Epithelial cell of esophagus (primary cell): ENCODE data around the gene PTGFRN.

ENCODE experiments used
- DNase-seq: peaks from one replicate; pipeline ENCODE4 v3.0.0; 2010; ENCODE audit warnings: low read depth
- H3K4me3 ChIP-seq: 2 replicates; pipeline ENCODE4 v1.5.1; 2011; ENCODE audit warnings: mild to moderate bottlenecking, low read length, control low read depth
- TF ChIP-seq, protein P1 (sequence below): IDR thresholded peaks from 2 replicates; pipeline ENCODE4 v1.5.1; 2011; ENCODE audit warnings: low read depth, mild to moderate bottlenecking, low read length, control low read depth, inconsistent platforms; ENCODE audit not compliant: insufficient read depth; ENCODE audit errors: missing control alignments

The PTGFRN gene

DNA sequence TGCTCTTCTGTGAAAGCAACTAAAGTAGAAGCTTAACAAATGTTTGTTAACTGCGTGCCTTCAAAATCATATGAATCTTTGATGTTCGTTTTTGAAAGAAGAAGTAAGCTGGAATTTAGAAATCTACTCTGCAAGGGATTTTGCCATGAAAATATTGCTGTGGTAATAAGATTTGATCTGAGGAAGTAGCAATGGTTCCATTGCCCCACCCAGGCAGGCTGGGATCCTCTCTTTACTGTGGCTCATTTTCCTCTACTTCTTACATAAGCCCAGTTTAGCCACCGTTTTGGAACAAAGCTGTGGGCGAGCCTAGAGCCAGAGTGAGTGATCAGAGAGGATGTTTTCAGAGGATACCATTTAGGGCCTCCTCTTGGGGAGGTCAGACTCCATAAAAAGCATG lies 20.3 kb upstream of the PTGFRN start:
- TF ChIP-seq, protein P1, sequence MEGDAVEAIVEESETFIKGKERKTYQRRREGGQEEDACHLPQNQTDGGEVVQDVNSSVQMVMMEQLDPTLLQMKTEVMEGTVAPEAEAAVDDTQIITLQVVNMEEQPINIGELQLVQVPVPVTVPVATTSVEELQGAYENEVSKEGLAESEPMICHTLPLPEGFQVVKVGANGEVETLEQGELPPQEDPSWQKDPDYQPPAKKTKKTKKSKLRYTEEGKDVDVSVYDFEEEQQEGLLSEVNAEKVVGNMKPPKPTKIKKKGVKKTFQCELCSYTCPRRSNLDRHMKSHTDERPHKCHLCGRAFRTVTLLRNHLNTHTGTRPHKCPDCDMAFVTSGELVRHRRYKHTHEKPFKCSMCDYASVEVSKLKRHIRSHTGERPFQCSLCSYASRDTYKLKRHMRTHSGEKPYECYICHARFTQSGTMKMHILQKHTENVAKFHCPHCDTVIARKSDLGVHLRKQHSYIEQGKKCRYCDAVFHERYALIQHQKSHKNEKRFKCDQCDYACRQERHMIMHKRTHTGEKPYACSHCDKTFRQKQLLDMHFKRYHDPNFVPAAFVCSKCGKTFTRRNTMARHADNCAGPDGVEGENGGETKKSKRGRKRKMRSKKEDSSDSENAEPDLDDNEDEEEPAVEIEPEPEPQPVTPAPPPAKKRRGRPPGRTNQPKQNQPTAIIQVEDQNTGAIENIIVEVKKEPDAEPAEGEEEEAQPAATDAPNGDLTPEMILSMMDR = no peak
- no peak for DNase-seq
- no peak overlapping the region for H3K4me3 ChIP-seq

DNA sequence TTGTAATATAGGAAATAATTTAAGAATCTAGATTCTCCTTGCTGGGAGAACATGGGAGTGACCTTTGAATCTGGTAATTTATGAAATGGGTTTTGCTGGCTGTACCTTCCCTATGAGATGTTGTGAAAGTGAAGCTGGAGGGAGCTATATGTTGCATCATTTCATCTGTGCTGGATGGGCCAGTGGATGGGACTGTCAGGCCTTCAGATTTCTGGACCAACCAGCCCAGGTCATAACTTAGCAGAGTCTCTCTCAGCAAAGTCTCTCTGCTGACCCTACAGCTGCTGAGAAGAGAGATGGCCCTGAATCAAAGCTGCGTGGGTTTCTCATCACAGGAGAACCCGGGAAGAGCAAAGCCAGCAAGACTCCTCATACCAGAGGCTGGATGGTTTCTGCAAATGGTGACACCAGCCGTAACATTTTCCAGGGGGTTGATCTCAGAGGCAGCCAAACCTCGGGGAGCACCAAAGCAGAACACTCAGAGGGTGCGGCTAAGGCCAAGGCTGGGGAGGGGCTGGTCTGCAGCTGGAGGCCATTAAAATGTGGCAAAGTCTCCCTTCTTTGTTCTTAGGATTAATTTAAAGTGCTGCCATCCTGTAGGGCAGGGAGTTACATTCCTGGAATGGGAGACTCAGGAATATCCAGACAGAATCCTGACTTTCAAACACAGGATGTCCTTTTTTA lies 18.2 kb upstream of the PTGFRN start:
- TF ChIP-seq, protein P1 = no peak
- no peak for DNase-seq
- no peak overlapping the region for H3K4me3 ChIP-seq

DNA sequence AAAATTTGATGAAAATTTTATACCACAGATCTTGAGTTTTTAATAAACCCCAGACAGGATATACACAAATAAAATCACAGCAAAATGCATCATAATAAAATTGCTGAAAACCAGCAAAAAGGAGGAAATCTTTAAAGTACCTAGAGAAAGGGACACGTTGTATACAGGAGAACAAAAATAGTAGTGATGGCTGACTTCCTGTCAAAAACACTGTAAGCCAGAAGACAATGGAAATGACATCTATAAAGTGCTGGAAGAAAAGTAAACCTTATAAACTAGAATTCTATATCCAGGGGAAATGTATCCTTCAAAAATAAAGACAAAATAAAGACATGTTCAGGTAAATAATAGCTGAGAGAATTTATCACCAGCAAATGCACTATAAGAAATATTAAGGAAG lies 14.6 kb upstream of the PTGFRN start:
- TF ChIP-seq, protein P1 = no peak
- DNase-seq = no peak

DNA sequence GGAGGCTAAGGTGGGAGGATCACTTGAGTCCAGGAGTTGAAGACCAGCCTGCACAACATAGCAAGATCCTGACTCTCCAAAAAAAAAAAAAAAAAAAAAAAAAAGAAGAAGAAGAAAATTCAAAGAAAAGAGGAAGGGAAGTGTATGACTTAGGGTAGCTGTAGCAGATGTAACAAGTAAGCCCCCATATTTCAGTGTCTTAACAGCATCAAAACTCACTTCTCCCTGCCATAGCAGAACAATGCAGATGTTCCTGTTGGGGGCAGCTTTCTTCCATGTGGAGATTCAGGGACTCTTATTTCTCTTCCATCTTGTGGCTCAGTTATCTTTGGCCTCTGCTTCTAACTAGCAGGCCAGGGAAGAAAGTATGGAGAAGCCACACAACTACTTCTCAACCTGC lies 10.2 kb upstream of the PTGFRN start:
- no peak for DNase-seq
- TF ChIP-seq, protein P1 = no peak
- no peak overlapping the region for H3K4me3 ChIP-seq

More for the DNA sequence above, 14.6 kb upstream of the PTGFRN start:
- no peak overlapping the region for H3K4me3 ChIP-seq

DNA sequence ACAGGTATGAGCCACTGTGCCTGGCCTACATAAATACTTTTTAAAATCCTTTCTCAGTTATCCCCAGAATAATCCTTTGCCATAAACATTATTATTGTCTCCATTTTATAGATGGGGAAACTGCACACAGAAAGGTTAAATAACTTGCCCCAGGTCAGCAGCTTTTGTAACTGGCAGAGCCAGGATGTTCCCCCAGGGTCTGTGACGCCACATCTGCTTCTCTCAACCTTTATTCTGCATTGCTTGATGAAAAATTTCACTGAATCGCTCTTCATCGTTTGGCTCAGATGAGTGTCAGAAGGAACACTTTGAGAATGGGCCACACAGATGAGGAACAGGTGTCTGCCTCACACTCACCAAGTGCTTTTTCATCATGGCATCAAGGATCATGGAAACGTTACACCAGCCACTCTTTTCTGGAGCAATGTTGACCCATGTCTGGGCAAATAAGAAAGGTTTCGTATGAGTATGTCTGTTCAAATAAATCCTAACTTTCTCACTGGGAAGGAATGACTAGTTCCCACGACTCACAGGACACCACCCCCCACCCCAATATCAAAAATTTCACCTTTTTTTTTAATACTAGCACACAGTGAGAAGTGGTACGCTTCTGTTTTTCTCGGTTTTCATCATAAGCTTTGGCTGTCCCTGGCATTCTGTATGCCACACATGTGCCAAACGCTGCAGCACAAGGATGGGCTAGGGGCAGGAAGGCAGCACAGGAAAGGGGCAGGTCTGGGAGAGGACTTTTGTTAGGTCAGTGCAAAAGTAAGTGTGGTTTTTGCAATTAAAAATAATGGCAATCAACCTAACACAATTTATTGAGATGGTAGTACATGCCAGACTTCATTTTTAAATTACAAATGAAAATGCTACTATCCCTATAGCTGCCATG lies 9.0 kb upstream of the PTGFRN start:
- DNase-seq = no peak
- no peak overlapping the region for H3K4me3 ChIP-seq
- TF ChIP-seq, protein P1 = no peak

DNA sequence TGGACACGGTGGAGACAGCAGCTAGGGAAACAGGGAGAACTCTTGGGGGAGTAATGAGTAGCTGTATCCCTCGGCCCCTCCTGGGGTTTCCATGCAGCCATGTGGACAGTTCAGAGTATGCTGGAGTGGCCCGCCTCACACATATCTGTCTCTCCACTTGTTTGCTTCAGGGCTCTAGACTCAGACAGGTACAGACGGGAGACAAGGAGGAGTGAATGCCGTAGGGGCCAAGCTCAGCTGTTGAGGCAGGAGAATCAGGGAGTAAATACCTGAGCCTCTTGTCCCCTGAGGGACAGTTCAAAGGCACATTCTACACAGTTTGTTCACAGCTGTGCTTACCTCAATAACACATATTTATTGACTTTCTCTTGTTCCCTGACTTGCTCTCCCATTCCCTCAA lies 7.7 kb upstream of the PTGFRN start:
- peak; percentile 53 for DNase-seq
- TF ChIP-seq, protein P1 = no peak
- H3K4me3 ChIP-seq = no peak overlapping the region
